GM20000 (cell line): Measurements from ENCODE around the gene NT5DC3.

Experiments
- DNase-seq: peaks from one replicate; pipeline ENCODE4 v3.0.0; 2012; ENCODE audit warnings: low spot score
- CTCF ChIP-seq: IDR thresholded peaks from 2 replicates; pipeline ENCODE4 v1.5.1; 2012; ENCODE audit warnings: mild to moderate bottlenecking, control low read depth; ENCODE audit errors: extremely low read depth, missing control alignments

Gene NT5DC3

GRCh38 chr12:103830025-103830725, 10.9 kb downstream of the NT5DC3 start:
- TF ChIP-seq CTCF: no peak
- no peak for DNase-seq

- no peak for DNase-seq
- no peak for TF ChIP-seq CTCF
These were observed 11.9 kb downstream of the NT5DC3 start for GRCh38 chr12:103829092-103829491.

GRCh38 chr12:103827911-103828391, 13.1 kb downstream of the NT5DC3 start:
- TF ChIP-seq CTCF: no peak

GRCh38 chr12:103824845-103825244, 16.2 kb downstream of the NT5DC3 start:
- no peak for TF ChIP-seq CTCF
- DNase-seq: no peak

More at GRCh38 chr12:103827911-103828391, 13.1 kb downstream of the NT5DC3 start:
- DNase-seq: no peak

- DNase-seq: no peak
- no peak for TF ChIP-seq CTCF
These were observed 16.7 kb downstream of the NT5DC3 start for GRCh38 chr12:103824290-103824689.

GRCh38 chr12:103823871-103824270, 17.2 kb downstream of the NT5DC3 start:
- no peak for TF ChIP-seq CTCF
- DNase-seq: no peak

GRCh38 chr12:103821773-103822172, 19.3 kb downstream of the NT5DC3 start:
- no peak for TF ChIP-seq CTCF
- no peak for DNase-seq
